ENCODE data around the gene RASA3.

The RASA3 gene

DNA sequence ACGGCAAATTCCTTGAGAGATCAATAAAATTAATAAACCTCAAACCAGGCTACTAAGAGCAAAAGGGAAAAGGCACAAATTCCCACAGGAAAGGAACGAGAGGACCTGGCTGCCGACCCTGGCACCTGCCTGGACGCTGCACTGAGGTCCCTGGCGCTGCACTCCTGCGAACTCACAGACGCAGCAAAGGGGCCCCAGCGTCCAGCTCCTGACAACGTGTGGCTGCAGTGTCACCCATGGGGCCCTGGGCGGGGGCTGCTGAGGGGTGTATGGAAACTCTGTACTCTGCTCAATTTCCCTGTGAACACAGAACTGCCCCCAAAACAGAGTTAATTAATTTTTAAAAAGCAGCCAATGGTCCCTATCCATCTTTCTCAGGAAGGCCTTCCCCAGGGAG is 97.2 kb downstream of the RASA3 start:
- H3K9me2 ChIP-seq (replicated peaks; ENCODE audit: insufficient read depth, low read length), result no peaks in the 10 kb centered on the region
- H4K20me1 ChIP-seq (ENCODE audit: insufficient read depth, low read length), result no peaks in the 10 kb centered on the region
- H3K27ac ChIP-seq (ENCODE audit: low read length), result no peak overlapping the region
- no peak for DNase-seq
- no peak overlapping the region for H3K4me2 ChIP-seq (ENCODE audit: low read depth, low read length)
- H3K4me3 ChIP-seq (ENCODE audit: low read length), result no peak overlapping the region
- no peaks in the 10 kb centered on the region for H3K27me3 ChIP-seq (replicated peaks; ENCODE audit: insufficient read depth, low read length)
- H3K4me1 ChIP-seq (ENCODE audit: low read length), result no peaks in the 10 kb centered on the region
- no peaks in the 10 kb centered on the region for H3F3A ChIP-seq (ENCODE audit: insufficient read depth, low read length)
- H3K79me2 ChIP-seq (ENCODE audit: low read length), result peaks cover 99% of the 10 kb centered on the region
- TF ChIP-seq EZH2 (optimal IDR thresholded peaks at IDR 0.05; ENCODE audit: low read depth, low read length) (no peak), EZH2phosphoT487 (IDR thresholded peaks at IDR 0.05; ENCODE audit: low read length) (no peak)
- TF ChIP-seq, protein P1, sequence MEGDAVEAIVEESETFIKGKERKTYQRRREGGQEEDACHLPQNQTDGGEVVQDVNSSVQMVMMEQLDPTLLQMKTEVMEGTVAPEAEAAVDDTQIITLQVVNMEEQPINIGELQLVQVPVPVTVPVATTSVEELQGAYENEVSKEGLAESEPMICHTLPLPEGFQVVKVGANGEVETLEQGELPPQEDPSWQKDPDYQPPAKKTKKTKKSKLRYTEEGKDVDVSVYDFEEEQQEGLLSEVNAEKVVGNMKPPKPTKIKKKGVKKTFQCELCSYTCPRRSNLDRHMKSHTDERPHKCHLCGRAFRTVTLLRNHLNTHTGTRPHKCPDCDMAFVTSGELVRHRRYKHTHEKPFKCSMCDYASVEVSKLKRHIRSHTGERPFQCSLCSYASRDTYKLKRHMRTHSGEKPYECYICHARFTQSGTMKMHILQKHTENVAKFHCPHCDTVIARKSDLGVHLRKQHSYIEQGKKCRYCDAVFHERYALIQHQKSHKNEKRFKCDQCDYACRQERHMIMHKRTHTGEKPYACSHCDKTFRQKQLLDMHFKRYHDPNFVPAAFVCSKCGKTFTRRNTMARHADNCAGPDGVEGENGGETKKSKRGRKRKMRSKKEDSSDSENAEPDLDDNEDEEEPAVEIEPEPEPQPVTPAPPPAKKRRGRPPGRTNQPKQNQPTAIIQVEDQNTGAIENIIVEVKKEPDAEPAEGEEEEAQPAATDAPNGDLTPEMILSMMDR (IDR thresholded peaks at IDR 0.05; ENCODE audit: low read length), result no peak
- no peaks in the 10 kb centered on the region for H3K9me3 ChIP-seq (replicated peaks; ENCODE audit: insufficient read depth, low read length)
- no peak overlapping the region for H2AFZ ChIP-seq (ENCODE audit: low read length)
- peaks cover 27% of the 10 kb centered on the region for H3K36me3 ChIP-seq (replicated peaks; ENCODE audit: insufficient read depth, low read length)
- H3K9ac ChIP-seq (ENCODE audit: low read length), result no peak overlapping the region

DNA sequence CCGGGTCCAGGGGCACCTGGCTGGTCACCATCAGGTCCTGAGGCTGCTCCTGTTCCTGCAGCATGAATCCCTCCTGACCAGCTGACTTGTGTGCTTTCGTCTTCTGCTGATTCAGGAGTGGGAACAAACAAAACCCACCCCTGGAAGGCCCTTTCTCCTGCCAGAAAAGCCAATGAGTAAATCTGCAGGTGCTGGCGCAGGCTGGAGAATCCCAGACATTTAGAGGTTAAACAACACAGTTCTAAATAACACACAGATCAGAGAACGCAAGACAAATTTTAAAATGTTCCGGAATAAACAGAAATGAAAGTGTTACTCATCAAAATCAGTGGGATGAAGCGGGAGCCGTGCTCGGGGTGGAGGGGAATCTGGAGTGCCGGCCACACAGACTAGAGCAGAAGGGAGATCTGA is 97.9 kb downstream of the RASA3 start:
- H3K79me2 ChIP-seq (ENCODE audit: low read length), result peaks cover 99% of the 10 kb centered on the region
- no peaks in the 10 kb centered on the region for H3F3A ChIP-seq (ENCODE audit: insufficient read depth, low read length)
- no peaks in the 10 kb centered on the region for H4K20me1 ChIP-seq (ENCODE audit: insufficient read depth, low read length)
- H3K27ac ChIP-seq (ENCODE audit: low read length), result no peak overlapping the region
- no peak overlapping the region for H3K4me3 ChIP-seq (ENCODE audit: low read length)
- TF ChIP-seq, protein P1 (IDR thresholded peaks at IDR 0.05; ENCODE audit: low read length), result no peak
- TF ChIP-seq EZH2 (optimal IDR thresholded peaks at IDR 0.05; ENCODE audit: low read depth, low read length), result no peak
- no peak for TF ChIP-seq EZH2phosphoT487 (IDR thresholded peaks at IDR 0.05; ENCODE audit: low read length)
- H3K9ac ChIP-seq (ENCODE audit: low read length), result no peak overlapping the region
- no peak overlapping the region for H3K4me2 ChIP-seq (ENCODE audit: low read depth, low read length)
- H3K36me3 ChIP-seq (replicated peaks; ENCODE audit: insufficient read depth, low read length), result peaks cover 27% of the 10 kb centered on the region
- no peaks in the 10 kb centered on the region for H3K27me3 ChIP-seq (replicated peaks; ENCODE audit: insufficient read depth, low read length)
- no peaks in the 10 kb centered on the region for H3K4me1 ChIP-seq (ENCODE audit: low read length)
- no peaks in the 10 kb centered on the region for H3K9me2 ChIP-seq (replicated peaks; ENCODE audit: insufficient read depth, low read length)
- no peak overlapping the region for H2AFZ ChIP-seq (ENCODE audit: low read length)
- no peak for DNase-seq
- H3K9me3 ChIP-seq (replicated peaks; ENCODE audit: insufficient read depth, low read length), result no peaks in the 10 kb centered on the region

DNA sequence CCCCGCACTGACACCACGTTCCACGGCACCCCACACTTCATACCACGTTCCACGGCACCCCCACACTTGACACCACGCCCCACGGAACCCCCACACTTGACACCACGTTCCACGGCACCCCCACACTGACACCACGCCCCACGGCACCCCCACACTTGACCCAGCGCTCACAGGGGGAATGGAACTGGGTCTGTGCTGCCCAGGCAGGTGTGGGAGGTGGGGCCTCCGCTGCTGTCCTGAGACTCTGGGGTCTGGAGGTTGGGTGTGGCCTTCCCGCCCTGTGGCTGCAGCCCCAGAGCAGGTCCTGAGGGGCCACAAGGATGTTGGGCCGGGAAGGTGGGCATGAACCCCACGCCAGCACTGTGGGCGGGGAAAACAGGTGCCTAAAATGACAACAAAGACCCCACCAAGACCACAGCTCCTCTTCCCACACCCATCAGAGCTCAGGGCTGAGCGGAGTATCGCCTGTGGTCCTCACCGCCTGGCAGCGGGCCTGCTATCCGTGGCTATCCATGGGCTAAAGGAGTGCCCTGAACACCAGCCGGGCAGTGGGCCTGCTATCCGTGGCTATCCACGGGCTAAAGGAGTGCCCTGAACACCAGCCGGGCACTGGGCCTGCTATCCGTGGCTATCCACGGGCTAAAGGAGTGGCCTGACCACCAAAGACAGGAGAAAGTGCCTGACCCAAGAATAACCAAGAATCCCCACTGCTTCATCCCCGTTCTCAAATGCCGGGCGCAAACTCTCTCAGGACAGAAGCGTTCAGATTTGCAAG is 98.7 kb downstream of the RASA3 start:
- TF ChIP-seq EZH2 (optimal IDR thresholded peaks at IDR 0.05; ENCODE audit: low read depth, low read length), result no peak
- TF ChIP-seq, protein P1 (IDR thresholded peaks at IDR 0.05; ENCODE audit: low read length), result no peak
- no peak for TF ChIP-seq EZH2phosphoT487 (IDR thresholded peaks at IDR 0.05; ENCODE audit: low read length)
- Histone ChIP-seq H3K4me3 (ENCODE audit: low read length) (no peak overlapping the region), H3K4me2 (ENCODE audit: low read depth, low read length) (no peak overlapping the region), H3K79me2 (ENCODE audit: low read length) (peaks cover 93% of the 10 kb centered on the region), H3K27me3 (replicated peaks; ENCODE audit: insufficient read depth, low read length) (no peaks in the 10 kb centered on the region), H4K20me1 (ENCODE audit: insufficient read depth, low read length) (no peaks in the 10 kb centered on the region), H3K4me1 (ENCODE audit: low read length) (no peaks in the 10 kb centered on the region), H3K9ac (ENCODE audit: low read length) (no peak overlapping the region), H3K9me2 (replicated peaks; ENCODE audit: insufficient read depth, low read length) (no peaks in the 10 kb centered on the region), H2AFZ (ENCODE audit: low read length) (no peak overlapping the region), H3K27ac (ENCODE audit: low read length) (no peak overlapping the region), H3K9me3 (replicated peaks; ENCODE audit: insufficient read depth, low read length) (no peaks in the 10 kb centered on the region), H3F3A (ENCODE audit: insufficient read depth, low read length) (no peaks in the 10 kb centered on the region), H3K36me3 (replicated peaks; ENCODE audit: insufficient read depth, low read length) (peaks cover 27% of the 10 kb centered on the region)
- DNase-seq, result no peak

Data from MM.1S (cell line).